ENCODE measurements around the gene SLC39A7. TPM values are rescaled to one million over a fixed set of nuclear protein-coding genes. Genes with fewer than 3 reads are reported as not detected.

Gene SLC39A7
- total and polyA plus RNA-seq, 2 of the 13 experiments (the other 11 are each of a cell fraction or from before 2014, with no cell fraction given), result 142 to 229 TPM

DNA sequence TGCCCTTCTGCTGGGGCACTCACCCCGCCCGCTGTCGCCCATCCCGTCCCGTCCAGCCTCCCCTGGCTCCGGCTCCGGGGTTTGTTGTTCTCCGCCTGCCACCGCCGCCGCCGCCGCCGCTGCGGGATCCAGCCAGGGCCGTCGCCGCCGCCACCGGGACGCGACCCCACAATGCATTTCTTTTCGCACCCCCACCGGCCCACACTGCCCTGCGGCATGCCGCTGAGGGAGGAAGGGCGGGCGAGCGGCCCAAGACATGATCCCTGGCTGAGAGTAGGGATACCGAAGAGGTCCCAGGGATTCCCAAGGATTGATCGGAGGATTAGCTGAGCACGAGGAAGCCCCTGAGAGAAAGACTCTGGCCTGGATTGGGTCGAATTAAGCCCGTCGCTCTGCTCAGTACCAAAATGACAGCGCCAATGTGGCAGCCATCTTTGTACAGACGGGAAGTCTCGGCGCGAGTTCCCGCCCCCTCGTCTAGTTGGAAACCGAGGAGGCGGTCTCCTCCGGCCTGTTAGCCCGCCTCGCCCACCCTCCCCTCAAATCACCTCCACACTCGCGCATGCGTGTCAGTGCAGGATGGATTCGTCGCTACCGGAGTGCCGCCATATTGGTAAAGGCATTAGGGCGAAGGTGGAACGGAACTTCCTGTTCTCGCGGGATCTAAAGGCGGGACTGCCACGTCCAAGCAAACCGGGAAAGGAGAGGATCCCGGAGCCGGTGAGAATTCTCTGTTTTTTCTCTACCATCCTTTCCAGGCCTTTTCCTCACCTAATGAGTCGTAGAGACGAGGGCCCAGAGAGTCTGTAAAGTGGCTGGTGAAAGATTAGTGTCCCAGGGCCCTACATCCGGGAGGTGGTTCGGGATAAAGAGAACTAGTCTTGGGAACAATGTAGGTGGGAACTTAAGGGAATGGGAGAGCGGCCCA, at the start of gene SLC39A7, which contains the start of gene RXRB (continued):
- TF ChIP-seq, protein P1, sequence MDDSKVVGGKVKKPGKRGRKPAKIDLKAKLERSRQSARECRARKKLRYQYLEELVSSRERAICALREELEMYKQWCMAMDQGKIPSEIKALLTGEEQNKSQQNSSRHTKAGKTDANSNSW (CRISPR knock-in tag; IDR thresholded peaks at IDR 0.05; ENCODE audit: borderline replicate concordance), result peak; percentile 58; the same call in 1 of the 2 replicates
- TF ChIP-seq, protein P2, sequence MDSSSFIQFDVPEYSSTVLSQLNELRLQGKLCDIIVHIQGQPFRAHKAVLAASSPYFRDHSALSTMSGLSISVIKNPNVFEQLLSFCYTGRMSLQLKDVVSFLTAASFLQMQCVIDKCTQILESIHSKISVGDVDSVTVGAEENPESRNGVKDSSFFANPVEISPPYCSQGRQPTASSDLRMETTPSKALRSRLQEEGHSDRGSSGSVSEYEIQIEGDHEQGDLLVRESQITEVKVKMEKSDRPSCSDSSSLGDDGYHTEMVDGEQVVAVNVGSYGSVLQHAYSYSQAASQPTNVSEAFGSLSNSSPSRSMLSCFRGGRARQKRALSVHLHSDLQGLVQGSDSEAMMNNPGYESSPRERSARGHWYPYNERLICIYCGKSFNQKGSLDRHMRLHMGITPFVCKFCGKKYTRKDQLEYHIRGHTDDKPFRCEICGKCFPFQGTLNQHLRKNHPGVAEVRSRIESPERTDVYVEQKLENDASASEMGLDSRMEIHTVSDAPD (CRISPR knock-in tag; IDR thresholded peaks at IDR 0.05), result no peak; the same call in 1 of the 2 replicates
- TF ChIP-seq ZNF564 (CRISPR knock-in tag; IDR thresholded peaks at IDR 0.05) (peak; percentile 46; the same call in 1 of the 2 replicates), CAMTA2 (CRISPR knock-in tag; IDR thresholded peaks at IDR 0.05; ENCODE audit: borderline replicate concordance) (0 out of 2 replicates have a peak, but pooled peaks have one; percentile 52), TOE1 (CRISPR knock-in tag; IDR thresholded peaks at IDR 0.05) (no peak; the same call in 1 of the 2 replicates), KLF6 (CRISPR knock-in tag; IDR thresholded peaks at IDR 0.05) (peak; percentile 91), CBX1 (IDR thresholded peaks at IDR 0.05; ENCODE audit: low read depth) (peak; percentile 19), ZBTB7A (CRISPR knock-in tag; IDR thresholded peaks at IDR 0.05) (peak; percentile 34; the same call in 1 of the 2 replicates)
- TF ChIP-seq, protein P3, sequence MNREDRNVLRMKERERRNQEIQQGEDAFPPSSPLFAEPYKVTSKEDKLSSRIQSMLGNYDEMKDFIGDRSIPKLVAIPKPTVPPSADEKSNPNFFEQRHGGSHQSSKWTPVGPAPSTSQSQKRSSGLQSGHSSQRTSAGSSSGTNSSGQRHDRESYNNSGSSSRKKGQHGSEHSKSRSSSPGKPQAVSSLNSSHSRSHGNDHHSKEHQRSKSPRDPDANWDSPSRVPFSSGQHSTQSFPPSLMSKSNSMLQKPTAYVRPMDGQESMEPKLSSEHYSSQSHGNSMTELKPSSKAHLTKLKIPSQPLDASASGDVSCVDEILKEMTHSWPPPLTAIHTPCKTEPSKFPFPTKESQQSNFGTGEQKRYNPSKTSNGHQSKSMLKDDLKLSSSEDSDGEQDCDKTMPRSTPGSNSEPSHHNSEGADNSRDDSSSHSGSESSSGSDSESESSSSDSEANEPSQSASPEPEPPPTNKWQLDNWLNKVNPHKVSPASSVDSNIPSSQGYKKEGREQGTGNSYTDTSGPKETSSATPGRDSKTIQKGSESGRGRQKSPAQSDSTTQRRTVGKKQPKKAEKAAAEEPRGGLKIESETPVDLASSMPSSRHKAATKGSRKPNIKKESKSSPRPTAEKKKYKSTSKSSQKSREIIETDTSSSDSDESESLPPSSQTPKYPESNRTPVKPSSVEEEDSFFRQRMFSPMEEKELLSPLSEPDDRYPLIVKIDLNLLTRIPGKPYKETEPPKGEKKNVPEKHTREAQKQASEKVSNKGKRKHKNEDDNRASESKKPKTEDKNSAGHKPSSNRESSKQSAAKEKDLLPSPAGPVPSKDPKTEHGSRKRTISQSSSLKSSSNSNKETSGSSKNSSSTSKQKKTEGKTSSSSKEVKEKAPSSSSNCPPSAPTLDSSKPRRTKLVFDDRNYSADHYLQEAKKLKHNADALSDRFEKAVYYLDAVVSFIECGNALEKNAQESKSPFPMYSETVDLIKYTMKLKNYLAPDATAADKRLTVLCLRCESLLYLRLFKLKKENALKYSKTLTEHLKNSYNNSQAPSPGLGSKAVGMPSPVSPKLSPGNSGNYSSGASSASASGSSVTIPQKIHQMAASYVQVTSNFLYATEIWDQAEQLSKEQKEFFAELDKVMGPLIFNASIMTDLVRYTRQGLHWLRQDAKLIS (CRISPR knock-in tag; IDR thresholded peaks at IDR 0.05), result no peak
- TF ChIP-seq, protein P4, sequence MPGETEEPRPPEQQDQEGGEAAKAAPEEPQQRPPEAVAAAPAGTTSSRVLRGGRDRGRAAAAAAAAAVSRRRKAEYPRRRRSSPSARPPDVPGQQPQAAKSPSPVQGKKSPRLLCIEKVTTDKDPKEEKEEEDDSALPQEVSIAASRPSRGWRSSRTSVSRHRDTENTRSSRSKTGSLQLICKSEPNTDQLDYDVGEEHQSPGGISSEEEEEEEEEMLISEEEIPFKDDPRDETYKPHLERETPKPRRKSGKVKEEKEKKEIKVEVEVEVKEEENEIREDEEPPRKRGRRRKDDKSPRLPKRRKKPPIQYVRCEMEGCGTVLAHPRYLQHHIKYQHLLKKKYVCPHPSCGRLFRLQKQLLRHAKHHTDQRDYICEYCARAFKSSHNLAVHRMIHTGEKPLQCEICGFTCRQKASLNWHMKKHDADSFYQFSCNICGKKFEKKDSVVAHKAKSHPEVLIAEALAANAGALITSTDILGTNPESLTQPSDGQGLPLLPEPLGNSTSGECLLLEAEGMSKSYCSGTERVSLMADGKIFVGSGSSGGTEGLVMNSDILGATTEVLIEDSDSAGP (CRISPR knock-in tag; IDR thresholded peaks at IDR 0.05; ENCODE audit: borderline replicate concordance), result peak; percentile 96
- TF ChIP-seq, protein P5, sequence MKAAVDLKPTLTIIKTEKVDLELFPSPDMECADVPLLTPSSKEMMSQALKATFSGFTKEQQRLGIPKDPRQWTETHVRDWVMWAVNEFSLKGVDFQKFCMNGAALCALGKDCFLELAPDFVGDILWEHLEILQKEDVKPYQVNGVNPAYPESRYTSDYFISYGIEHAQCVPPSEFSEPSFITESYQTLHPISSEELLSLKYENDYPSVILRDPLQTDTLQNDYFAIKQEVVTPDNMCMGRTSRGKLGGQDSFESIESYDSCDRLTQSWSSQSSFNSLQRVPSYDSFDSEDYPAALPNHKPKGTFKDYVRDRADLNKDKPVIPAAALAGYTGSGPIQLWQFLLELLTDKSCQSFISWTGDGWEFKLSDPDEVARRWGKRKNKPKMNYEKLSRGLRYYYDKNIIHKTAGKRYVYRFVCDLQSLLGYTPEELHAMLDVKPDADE (CRISPR knock-in tag; IDR thresholded peaks at IDR 0.05), result no peak
